Posterior vena cava (tissue), 2 donors: ENCODE results near the gene PLCH2. TPM values are rescaled to one million over a fixed set of nuclear protein-coding genes. Genes with fewer than 3 reads are reported as not detected.

Experiments
- DNase-seq: peaks from one replicate; pipeline ENCODE4 v3.0.0-alpha.2; 2020; ENCODE audit warnings: low spot score
- intact Hi-C, 2 donors: fragments of 100-400 bp; cut with DNase I; formaldehyde crosslinking; loops; one replicate each; pipeline versions ENCODE4 v1.14.1 to v1.14.2; 2022 to 2023
- total RNA-seq, 2 donors: library from RNA; stranded (reverse); fragmentation: NEBNext Ultra II Directional; extraction: Animal tissue kit (Norgen Biotek cat#: 25700); gene quantifications; one replicate each; pipeline ENCODE4 v1.2.1, GENCODE V29; 2021
- donor health status: DM: yes; HTN: yes; CAD: no.
- donor health status: DM: yes; HTN: yes; CAD: no.

PLCH2 gene
- total RNA-seq, 2 donors from 2014 or later: 0.33 to 1.0 TPM

GRCh38 chr1:2472561-2473177 is 3.4 kb upstream of the PLCH2 start:
- intact Hi-C loops: no loop called here
- DNase-seq: no peak

GRCh38 chr1:2473198-2473597 is 2.9 kb upstream of the PLCH2 start:
- DNase-seq: no peak
- intact Hi-C loops: no loop called here

GRCh38 chr1:2474104-2474844 is 1.8 kb upstream of the PLCH2 start:
- intact Hi-C loops: no loop called here
- DNase-seq: no peak

- intact Hi-C loops: no loop called here
- DNase-seq: no peak
Measured at GRCh38 chr1:2474933-2475371, 1.1 kb upstream of the PLCH2 start.

- intact Hi-C loops: no loop called here
- DNase-seq: no peak
Measured at GRCh38 chr1:2475571-2475970, 518 bp upstream of the PLCH2 start.

- DNase-seq: no peak
- intact Hi-C loops: no loop called here
Measured at GRCh38 chr1:2477309-2477708, 1.2 kb downstream of the PLCH2 start.

- no peak for DNase-seq
- intact Hi-C loops: no loop called here
Measured at GRCh38 chr1:2477791-2478499, 1.9 kb downstream of the PLCH2 start.

GRCh38 chr1:2479186-2479585 is 3.1 kb downstream of the PLCH2 start:
- intact Hi-C loops: no loop called here
- no peak for DNase-seq

- intact Hi-C loops: no loop called here
- no peak for DNase-seq
Measured at GRCh38 chr1:2479618-2480017, 3.5 kb downstream of the PLCH2 start.

- DNase-seq: no peak
- intact Hi-C loops: no loop called here
Measured at GRCh38 chr1:2480236-2480985, 4.3 kb downstream of the PLCH2 start.

GRCh38 chr1:2480986-2481364 is 4.9 kb downstream of the PLCH2 start:
- intact Hi-C loops: no loop called here
- DNase-seq: no peak

- no peak for DNase-seq
- intact Hi-C loops: no loop called here
Measured at GRCh38 chr1:2481885-2482284, 5.8 kb downstream of the PLCH2 start.

GRCh38 chr1:2482588-2482987 is 6.5 kb downstream of the PLCH2 start:
- intact Hi-C loops: no loop called here
- DNase-seq: no peak

- intact Hi-C loops: no loop called here
- DNase-seq: no peak
Measured at GRCh38 chr1:2483026-2483425, 6.9 kb downstream of the PLCH2 start.

- intact Hi-C loops: no loop called here
- DNase-seq: no peak
Measured at GRCh38 chr1:2483970-2484369, 7.9 kb downstream of the PLCH2 start.

- no peak for DNase-seq
- intact Hi-C loops: no loop called here
Measured at GRCh38 chr1:2486041-2486440, 10.0 kb downstream of the PLCH2 start.

GRCh38 chr1:2486558-2486957 is 10.5 kb downstream of the PLCH2 start:
- intact Hi-C loops: no loop called here
- DNase-seq: no peak

- intact Hi-C loops: no loop called here
- DNase-seq: no peak
Measured at GRCh38 chr1:2488688-2489087, 12.6 kb downstream of the PLCH2 start.

- intact Hi-C loops: no loop called here
- no peak for DNase-seq
Measured at GRCh38 chr1:2489615-2490014, 13.5 kb downstream of the PLCH2 start.

- intact Hi-C loops: no loop called here
- DNase-seq: no peak
Measured at GRCh38 chr1:2492091-2492490, 16.0 kb downstream of the PLCH2 start.
